Fibroblast of pulmonary artery (primary cell): ENCODE data around the gene ZBTB8B.
"Not testable (repeated sequence)": the region's sequence is repeated elsewhere in the genome, so short reads cannot be mapped to it uniquely, and the experiment has no call there.

Experiments used
- DNase-seq: peaks from one replicate; pipeline ENCODE4 v3.0.0-alpha.2; 2010; ENCODE audit warnings: low read depth
- H3K4me3 ChIP-seq: replicated peaks from 2 replicates; pipeline ENCODE4 v1.5.1; 2011; ENCODE audit warnings: low read depth, mild to moderate bottlenecking, control low read depth, low read length, moderate library complexity
- TF ChIP-seq, protein P1 (sequence below): IDR thresholded peaks from 2 replicates; pipeline ENCODE4 v1.5.1; 2011; ENCODE audit warnings: mild to moderate bottlenecking, control low read depth, low read length, inconsistent platforms; ENCODE audit errors: missing control alignments

ZBTB8B gene

DNA sequence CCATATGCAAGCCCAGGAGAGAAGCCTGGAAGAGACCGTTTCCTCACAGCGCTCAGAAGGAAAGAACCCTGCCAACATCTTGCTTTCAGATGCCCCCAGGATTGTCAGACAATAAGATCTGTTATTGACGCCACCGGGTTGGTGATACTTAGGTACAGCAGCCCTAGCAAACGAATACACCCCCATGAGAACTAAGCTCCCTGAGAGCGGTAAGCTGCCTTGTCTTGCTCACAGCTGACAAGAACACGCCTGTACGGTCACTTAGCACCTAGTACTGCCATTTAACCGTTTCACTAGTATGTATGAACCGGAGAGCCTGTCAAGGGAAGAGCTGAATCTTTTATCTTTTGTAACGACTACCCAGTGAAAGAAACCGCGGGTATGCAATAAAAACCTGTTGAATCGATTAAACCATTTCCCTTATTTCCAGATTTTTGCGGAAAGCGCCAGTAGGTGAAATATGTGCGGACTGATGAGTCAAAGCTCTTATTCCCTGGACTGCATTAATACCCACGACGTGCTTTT, 619 bp upstream of the ZBTB8B start:
- DNase-seq: no peak
- TF ChIP-seq, protein P1, sequence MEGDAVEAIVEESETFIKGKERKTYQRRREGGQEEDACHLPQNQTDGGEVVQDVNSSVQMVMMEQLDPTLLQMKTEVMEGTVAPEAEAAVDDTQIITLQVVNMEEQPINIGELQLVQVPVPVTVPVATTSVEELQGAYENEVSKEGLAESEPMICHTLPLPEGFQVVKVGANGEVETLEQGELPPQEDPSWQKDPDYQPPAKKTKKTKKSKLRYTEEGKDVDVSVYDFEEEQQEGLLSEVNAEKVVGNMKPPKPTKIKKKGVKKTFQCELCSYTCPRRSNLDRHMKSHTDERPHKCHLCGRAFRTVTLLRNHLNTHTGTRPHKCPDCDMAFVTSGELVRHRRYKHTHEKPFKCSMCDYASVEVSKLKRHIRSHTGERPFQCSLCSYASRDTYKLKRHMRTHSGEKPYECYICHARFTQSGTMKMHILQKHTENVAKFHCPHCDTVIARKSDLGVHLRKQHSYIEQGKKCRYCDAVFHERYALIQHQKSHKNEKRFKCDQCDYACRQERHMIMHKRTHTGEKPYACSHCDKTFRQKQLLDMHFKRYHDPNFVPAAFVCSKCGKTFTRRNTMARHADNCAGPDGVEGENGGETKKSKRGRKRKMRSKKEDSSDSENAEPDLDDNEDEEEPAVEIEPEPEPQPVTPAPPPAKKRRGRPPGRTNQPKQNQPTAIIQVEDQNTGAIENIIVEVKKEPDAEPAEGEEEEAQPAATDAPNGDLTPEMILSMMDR: no peak
- H3K4me3 ChIP-seq: peak overlapping the region; percentile 55

DNA sequence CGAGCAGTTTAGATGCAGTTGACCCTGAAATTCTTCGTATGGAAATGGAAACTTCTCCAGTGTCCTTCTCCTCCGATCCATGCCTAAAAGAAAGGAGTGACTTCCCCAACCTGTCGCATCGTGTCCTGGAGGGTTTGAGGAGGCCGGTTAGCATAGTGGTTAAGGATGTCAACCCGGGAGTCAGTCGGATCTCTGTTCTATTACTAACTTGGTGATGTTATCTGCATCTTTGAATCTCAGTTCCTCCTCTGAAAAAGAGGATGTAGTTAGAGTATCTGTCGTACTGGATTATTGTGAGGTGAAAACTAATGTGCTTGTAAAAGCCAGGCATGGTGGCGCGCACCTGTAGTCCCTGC, 684 bp downstream of the ZBTB8B start:
- TF ChIP-seq, protein P1: no peak
- no peak overlapping the region for H3K4me3 ChIP-seq
- DNase-seq: no peak

DNA sequence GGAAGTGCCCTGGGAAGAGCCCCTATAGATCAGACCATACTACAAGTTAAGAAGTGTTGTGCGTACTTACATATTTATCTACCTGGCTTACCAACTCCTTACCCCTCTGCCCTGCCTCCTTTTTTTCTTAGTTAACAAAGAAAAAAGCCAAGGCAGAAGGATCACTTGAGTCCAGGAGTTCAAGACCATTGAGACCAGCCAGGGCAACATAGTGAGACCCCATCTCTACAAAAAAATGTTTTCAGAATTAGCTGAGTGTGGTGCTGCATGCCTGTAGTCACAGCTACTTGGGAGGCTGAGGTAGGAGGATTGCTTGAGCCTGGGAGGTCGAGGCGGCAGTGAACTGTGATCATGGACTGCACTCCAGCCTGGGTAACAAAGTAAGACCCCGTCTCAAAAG, 1.9 kb downstream of the ZBTB8B start:
- DNase-seq: no peak
- H3K4me3 ChIP-seq: no peak overlapping the region
- TF ChIP-seq, protein P1: no peak

DNA sequence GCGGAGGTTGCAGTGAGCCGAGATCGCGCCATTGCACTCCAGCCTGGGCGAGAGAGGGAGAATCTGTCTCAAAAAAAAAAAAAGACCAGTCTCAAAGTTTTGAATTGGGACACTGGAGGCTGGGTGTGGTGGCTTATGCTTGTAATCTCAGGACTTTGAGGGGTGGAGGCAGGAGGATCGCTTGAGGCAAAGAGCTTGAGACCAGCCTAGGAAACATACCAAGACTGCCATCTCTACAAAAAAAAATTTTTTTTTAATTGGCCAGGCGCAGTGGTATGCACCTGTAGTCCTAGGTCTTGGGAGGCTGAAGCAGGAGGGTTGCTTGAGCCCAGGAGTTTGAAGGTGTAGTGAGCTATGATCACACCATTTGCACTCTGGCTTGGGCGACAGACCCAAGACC, 3.9 kb downstream of the ZBTB8B start:
- TF ChIP-seq, protein P1: no peak
- no peak for DNase-seq
- H3K4me3 ChIP-seq: no peak overlapping the region

DNA sequence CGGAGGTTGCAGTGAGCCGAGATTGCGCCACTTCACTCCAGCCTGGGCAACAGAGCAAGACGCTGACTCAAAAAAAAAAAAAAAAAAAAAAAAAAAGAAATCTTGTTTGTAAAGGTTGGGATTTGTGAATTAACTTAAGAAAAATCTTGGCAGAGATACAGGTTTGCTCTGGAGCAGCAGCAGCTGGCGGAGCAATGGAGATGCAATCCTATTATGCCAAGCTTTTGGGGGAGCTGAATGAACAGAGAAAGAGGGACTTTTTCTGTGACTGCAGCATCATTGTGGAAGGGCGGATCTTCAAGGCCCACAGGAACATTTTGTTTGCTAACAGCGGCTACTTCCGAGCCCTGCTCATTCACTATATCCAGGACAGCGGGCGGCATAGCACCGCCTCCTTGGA, 5.6 kb downstream of the ZBTB8B start:
- H3K4me3 ChIP-seq: no peak overlapping the region
- DNase-seq: no peak
- TF ChIP-seq, protein P1: no peak

DNA sequence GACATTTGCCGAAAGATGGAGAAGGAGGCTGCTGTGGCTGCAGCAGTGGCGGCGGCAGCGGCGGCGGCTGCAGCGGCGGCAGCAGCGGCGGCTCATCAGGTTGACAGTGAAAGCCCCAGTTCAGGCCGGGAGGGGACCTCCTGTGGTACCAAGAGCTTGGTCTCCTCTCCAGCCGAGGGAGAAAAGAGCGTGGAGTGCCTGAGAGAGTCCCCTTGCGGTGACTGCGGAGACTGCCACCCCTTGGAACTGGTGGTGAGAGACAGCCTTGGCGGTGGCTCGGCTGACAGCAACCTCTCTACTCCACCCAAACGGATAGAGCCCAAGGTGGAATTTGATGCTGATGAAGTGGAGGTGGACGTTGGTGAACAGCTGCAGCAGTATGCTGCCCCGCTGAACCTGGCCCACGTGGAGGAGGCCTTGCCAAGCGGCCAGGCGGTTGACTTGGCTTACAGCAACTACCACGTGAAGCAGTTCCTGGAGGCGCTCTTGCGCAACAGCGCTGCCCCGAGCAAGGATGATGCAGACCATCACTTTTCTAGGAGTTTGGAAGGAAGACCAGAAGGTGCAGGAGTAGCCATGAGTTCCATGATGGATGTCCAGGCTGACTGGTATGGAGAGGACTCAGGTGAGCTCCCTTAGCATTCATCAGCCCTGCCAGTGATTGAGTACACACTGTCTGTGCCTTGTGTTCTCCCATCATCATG, 6.3 kb downstream of the ZBTB8B start:
- no peak overlapping the region for H3K4me3 ChIP-seq
- DNase-seq: no peak
- TF ChIP-seq, protein P1: peak; percentile 41

DNA sequence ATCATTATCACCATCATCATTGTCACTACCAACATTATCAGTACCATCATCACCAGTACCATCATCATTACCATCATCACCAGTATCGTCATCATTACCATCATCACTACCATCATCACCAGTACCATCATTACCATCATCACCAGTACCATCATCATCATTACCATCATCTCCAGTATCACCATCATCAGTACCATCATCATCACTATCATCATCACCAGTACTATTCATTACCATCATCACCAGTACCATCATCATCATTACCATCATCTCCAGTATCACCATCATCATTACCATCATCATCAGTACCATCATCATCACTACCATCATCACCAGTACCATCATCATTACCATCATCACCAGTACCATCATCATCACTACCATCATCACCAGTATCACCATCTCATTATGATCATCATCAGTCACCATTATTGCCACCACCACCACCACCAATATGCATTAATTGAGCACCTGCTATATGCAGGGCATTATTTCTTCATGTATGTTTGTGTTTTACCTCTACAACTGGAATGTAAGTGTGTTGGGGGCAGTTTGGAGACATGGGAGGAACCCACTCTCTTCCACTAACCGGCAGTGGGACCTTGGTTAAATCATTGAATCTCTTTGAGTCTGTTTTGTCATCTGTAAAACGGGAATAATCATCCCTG, 7.0 kb downstream of the ZBTB8B start:
- DNase-seq: no peak
- H3K4me3 ChIP-seq: no peak overlapping the region
- TF ChIP-seq, protein P1: no peak

DNA sequence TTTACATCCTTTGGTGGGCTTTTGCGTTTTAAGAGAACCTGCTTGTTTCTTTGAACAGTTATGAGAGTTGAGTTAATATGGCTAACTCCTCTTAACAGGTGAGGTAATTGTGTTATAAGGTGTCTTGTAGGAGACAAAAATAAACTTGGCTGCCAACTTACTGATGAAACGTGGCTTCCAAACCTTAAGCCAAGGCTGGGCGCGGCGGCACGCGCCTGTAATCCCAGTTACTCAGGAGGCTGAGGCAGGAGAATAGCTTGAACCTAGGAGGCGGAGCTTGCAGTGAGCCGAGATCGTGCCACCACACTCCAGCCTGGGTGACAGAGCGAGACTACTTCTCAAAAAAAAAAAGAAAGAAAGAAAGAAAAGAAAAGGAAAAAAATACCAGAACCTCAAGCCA, 8.1 kb downstream of the ZBTB8B start:
- not testable (repeated sequence) for H3K4me3 ChIP-seq, DNase-seq
